Naive thymus-derived CD4-positive, alpha-beta T cell (primary cell): ENCODE measurements around the gene NMRAL1. TPM values are rescaled to one million over a fixed set of nuclear protein-coding genes. Genes with fewer than 3 reads are reported as not detected.

Experiments used
- ATAC-seq: fragments of 150-1000 bp; cut with Tn5 transposase; 2 replicates; pipeline ENCODE4 v1.10.0; 2021; ENCODE audit warnings: mild to moderate bottlenecking, moderate library complexity
- CTCF ChIA-PET: fragments of 350-600 bp; sonication (Branson Sonifier 250); formaldehyde crosslinking; loops from one replicate; lab custom pipeline; 2021; ENCODE audit warnings: antibody characterized with exemption; lab: Charles Lee
- POLR2A ChIA-PET: fragments of 350-600 bp; sonication (Branson Sonifier 250); formaldehyde crosslinking; loops from one replicate; lab custom pipeline; 2021; ENCODE audit warnings: antibody characterized with exemption, inconsistent platforms; lab: Charles Lee
- DNase-seq, 9 donors: peaks; one replicate each; pipeline versions ENCODE4 v3.0.0 to v3.0.0-alpha.2; 2020 to 2022; ENCODE audit warnings: mixed read lengths in 1 of 9
- H3K27ac ChIP-seq: one replicate; pipeline ENCODE4 v1.7.0; 2013; ENCODE audit warnings: mild to moderate bottlenecking, low read depth, low read length, moderate library complexity
- H3K27me3 ChIP-seq, 2 donors: one replicate each; pipeline ENCODE4 v1.7.0; 2013; ENCODE audit warnings: low read length in 2 of 2, mild to moderate bottlenecking in 2 of 2, moderate library complexity in 2 of 2; ENCODE audit not compliant: control insufficient read depth in 2 of 2, insufficient read depth in 2 of 2
- H3K36me3 ChIP-seq, 3 experiments: 1 replicate in 2 of 3; 2 replicates in 1 of 3; pipeline ENCODE4 v1.7.0; 2013; ENCODE audit warnings: low read length in 3 of 3, mild to moderate bottlenecking in 3 of 3, moderate library complexity in 1 of 3; ENCODE audit not compliant: insufficient read depth in 3 of 3, control insufficient read depth in 2 of 3
- H3K4me1 ChIP-seq, 2 donors: one replicate each; pipeline ENCODE4 v1.7.0; 2013; ENCODE audit warnings: low read length in 2 of 2, mild to moderate bottlenecking in 2 of 2, moderate library complexity in 1 of 2; ENCODE audit not compliant: control insufficient read depth in 2 of 2, insufficient read depth in 2 of 2
- H3K4me3 ChIP-seq: 2 replicates; pipeline ENCODE4 v1.7.0; 2013; ENCODE audit warnings: mild to moderate bottlenecking, low read length
- H3K9me3 ChIP-seq, 3 experiments: 1 replicate in 2 of 3; 2 replicates in 1 of 3; pipeline ENCODE4 v1.7.0; 2013; ENCODE audit warnings: low read length in 3 of 3; ENCODE audit not compliant: control insufficient read depth in 2 of 3
- H3K27ac Mint-ChIP-seq, 9 donors: one replicate each; pipeline ENCODE4 v1.8.0; 2020 to 2022; ENCODE audit warnings: mixed read lengths in 9 of 9, mild to moderate bottlenecking in 8 of 9, moderate library complexity in 5 of 9, inconsistent platforms in 2 of 9
- H3K27me3 Mint-ChIP-seq, 5 donors: one replicate each; pipeline ENCODE4 v1.8.0; 2021 to 2022; ENCODE audit warnings: mixed read lengths in 5 of 5, mild to moderate bottlenecking in 1 of 5
- H3K36me3 Mint-ChIP-seq, 5 donors: one replicate each; pipeline ENCODE4 v1.8.0; 2020 to 2022; ENCODE audit warnings: mixed read lengths in 5 of 5, mild to moderate bottlenecking in 3 of 5, inconsistent platforms in 1 of 5
- H3K4me1 Mint-ChIP-seq, 7 donors: one replicate each; pipeline ENCODE4 v1.8.0; 2020 to 2022; ENCODE audit warnings: mixed read lengths in 7 of 7, mild to moderate bottlenecking in 3 of 7, inconsistent platforms in 1 of 7
- H3K4me3 Mint-ChIP-seq, 10 donors: one replicate each; pipeline ENCODE4 v1.8.0; 2020 to 2022; ENCODE audit warnings: mild to moderate bottlenecking in 10 of 10, mixed read lengths in 10 of 10, moderate library complexity in 6 of 10, inconsistent platforms in 2 of 10
- H3K9me3 Mint-ChIP-seq, 11 donors: one replicate each; pipeline ENCODE4 v1.8.0; 2020 to 2022; ENCODE audit warnings: mixed read lengths in 11 of 11, mild to moderate bottlenecking in 4 of 11, inconsistent platforms in 1 of 11, moderate library complexity in 1 of 11
- intact Hi-C, 2 donors: fragments of 100-400 bp; cut with micrococcal nuclease; formaldehyde crosslinking; loops; one replicate each; pipeline ENCODE4 v1.15.1; 2023
- polyA plus RNA-seq, 2 donors: library from polyadenylated mRNA; unstranded; fragments of 300-500 nt; fragmentation: Illumina TruSeq; gene quantifications; one replicate each; pipeline ENCODE4 v1.2.3, GENCODE V29; 2021
- total RNA-seq, 6 experiments: library from RNA in 5 of 6; stranded (reverse) in 5 of 6; gene quantifications; 1 replicate in 5 of 6; 2 replicates in 1 of 6; pipeline ENCODE4 v1.2.3 and lab custom pipeline; 2021 to 2026

Gene NMRAL1
- total and polyA plus RNA-seq, 7 experiments from 2014 or later: 34.2 to 81.8 (median 58.8) TPM

DNA sequence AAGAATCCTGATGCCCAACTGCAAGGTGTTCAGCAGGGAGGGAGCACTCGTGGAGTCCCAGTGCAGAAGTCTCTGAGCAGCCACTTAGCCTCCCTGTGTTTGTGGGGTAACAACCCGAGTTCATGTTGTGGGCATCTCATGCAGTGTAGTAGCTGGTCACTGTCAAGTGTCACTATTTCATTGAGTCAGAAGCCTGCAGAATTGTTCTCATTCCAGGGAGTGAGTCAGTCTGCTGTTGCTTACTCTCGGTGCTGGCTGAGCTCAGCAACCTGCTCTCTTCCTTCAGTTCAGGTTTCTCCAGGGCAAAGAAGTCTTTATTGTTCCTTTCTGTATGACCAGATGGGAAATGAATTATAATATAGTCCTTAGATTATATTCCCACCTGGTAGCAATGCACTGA, 25.8 kb upstream of the NMRAL1 start:
- ChIA-PET CTCF (interaction anchor here (0.6 to 4.9 kb wide), 6 partner anchors 10 to 224 kb away, joined by 3 to 29 read pairs (median 5); partner anchors contain the start of gene MGRN1), POLR2A (interaction anchor here (1.2 to 11.2 kb wide), 7 partner anchors 7 to 38 kb away, joined by 3 to 216 read pairs (median 6); partner anchors contain the start of genes CDIP1, HMOX2 and NMRAL1)
- Histone ChIP-seq H3K4me1 (peaks cover 31 to 85% of the 10 kb centered on the region in 2 donors), H3K36me3 (peaks cover 0 to 14% (median 5%) of the 10 kb centered on the region in 3 experiments), H3K27ac (peak overlapping the region; percentile 61), H3K27me3 (no peaks in the 10 kb centered on the region), H3K9me3 (no peaks in the 10 kb centered on the region), H3K4me3 (no peak overlapping the region)
- Mint-ChIP-seq H3K27me3 (no peaks in the 10 kb centered on the region), H3K27ac (peak overlapping the region in 8 of 9 donors; percentile 49 to 100 (median 94)), H3K9me3 (no peaks in the 10 kb centered on the region), H3K36me3 (peaks cover 3 to 34% (median 14%) of the 10 kb centered on the region in 5 donors), H3K4me3 (peak overlapping the region in 6 of 10 donors; percentile 38 to 83 (median 60)), H3K4me1 (peaks cover 55 to 98% (median 88%) of the 10 kb centered on the region in 7 donors)
- intact Hi-C loops: no loop called here
- ATAC-seq (no peak), DNase-seq (no peak)

DNA sequence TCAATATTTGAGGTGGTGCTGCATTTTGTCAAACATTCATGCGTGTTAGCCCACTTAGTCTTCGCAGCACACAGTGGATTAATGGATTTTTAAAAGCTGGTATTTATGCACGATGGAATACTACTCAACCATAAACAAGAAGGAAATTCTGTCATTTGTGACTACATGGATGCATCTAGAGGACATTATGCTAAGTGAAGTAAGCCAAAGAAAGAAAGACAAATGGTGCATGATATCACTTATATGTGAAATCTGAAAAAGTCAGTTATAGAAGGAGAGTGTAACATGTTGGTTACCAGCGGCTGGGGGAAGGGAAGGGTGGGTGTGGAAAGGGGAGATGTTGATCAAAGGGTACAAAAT, 24.8 kb upstream of the NMRAL1 start:
- no peaks in the 10 kb centered on the region for H3K27me3 ChIP-seq
- Mint-ChIP-seq H3K27me3 (no peaks in the 10 kb centered on the region), H3K27ac (peak overlapping the region in 8 of 9 donors; percentile 33 to 100 (median 85)), H3K4me3 (peak overlapping the region in 7 of 10 donors; percentile 34 to 83 (median 52)), H3K4me1 (peaks cover 50 to 98% (median 93%) of the 10 kb centered on the region in 7 donors), H3K36me3 (peaks cover 3 to 37% (median 14%) of the 10 kb centered on the region in 5 donors), H3K9me3 (no peaks in the 10 kb centered on the region)
- POLR2A ChIA-PET: interaction anchor here (0.5 to 11.2 kb wide), 6 partner anchors 6 to 534 kb away, joined by 3 to 216 read pairs (median 16); partner anchors contain the start of genes HMOX2 and NMRAL1
- ATAC-seq (no peak), DNase-seq (no peak)
- no peak overlapping the region for H3K4me3 ChIP-seq
- no peaks in the 10 kb centered on the region for H3K9me3 ChIP-seq
- no peak overlapping the region for H3K27ac ChIP-seq
- intact Hi-C loops: no loop called here
- H3K36me3 ChIP-seq: peaks cover 0 to 14% (median 5%) of the 10 kb centered on the region in 3 experiments
- CTCF ChIA-PET: interaction anchor here (1.2 to 4.9 kb wide), 4 partner anchors 9 to 28 kb away, joined by 3 to 29 read pairs (median 9); no protein-coding TSS in a partner anchor
- H3K4me1 ChIP-seq: peaks cover 28 to 86% of the 10 kb centered on the region in 2 donors

DNA sequence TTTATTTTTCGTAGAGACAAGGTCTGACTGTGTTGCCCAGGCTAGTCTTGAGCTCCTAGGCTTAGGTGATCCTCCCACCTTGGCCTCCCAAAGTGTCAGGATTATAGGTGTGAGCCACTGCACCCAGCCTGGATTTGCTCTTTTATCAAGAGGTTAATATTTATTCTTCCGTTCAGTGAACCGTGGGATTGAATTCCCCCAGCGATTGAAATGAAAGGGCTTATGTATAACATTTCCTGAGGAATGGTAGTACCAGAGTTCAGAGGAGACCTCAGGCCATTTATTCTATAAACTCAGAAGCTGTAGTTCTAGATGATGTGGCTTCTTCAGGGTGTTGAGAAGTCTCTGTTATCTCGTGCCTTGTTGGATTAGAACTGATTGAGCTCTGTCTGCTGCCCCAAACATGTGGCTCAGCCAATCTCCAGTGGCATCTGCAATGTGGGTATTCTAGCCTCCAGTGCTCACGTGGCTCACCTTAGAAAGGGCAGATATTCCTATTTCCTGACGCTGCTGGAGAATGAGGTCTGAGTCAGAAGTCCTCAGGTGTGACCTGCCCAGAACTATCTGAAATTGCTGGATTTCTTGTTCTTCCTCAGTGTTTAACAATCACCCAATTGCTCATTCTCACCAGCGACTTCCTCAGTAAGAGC, 24.2 kb upstream of the NMRAL1 start:
- Histone ChIP-seq H3K27me3 (no peaks in the 10 kb centered on the region), H3K4me1 (peaks cover 23 to 81% of the 10 kb centered on the region in 2 donors), H3K9me3 (no peaks in the 10 kb centered on the region), H3K4me3 (no peak overlapping the region), H3K36me3 (peaks cover 0 to 14% (median 5%) of the 10 kb centered on the region in 3 experiments), H3K27ac (no peak overlapping the region)
- no peaks in the 10 kb centered on the region for H3K9me3 Mint-ChIP-seq
- intact Hi-C loops: no loop called here
- ChIA-PET CTCF (interaction anchor here (1.2 to 4.9 kb wide), 3 partner anchors 9 to 28 kb away, joined by 3 to 29 read pairs (median 4); no protein-coding TSS in a partner anchor), POLR2A (interaction anchor here (0.5 to 11.2 kb wide), 5 partner anchors 6 to 534 kb away, joined by 3 to 216 read pairs (median 27); partner anchors contain the start of genes HMOX2 and NMRAL1)
- H3K36me3 Mint-ChIP-seq: peaks cover 3 to 37% (median 14%) of the 10 kb centered on the region in 5 donors
- ATAC-seq (no peak), DNase-seq (no peak)
- H3K4me3 Mint-ChIP-seq: peak overlapping the region in 9 of 10 donors; percentile 27 to 83 (median 43)
- H3K27ac Mint-ChIP-seq: peak overlapping the region in 8 of 9 donors; percentile 33 to 100 (median 85)
- peaks cover 46 to 98% (median 92%) of the 10 kb centered on the region in 7 donors for H3K4me1 Mint-ChIP-seq
- H3K27me3 Mint-ChIP-seq: no peaks in the 10 kb centered on the region

- Histone ChIP-seq H3K4me1 (peaks cover 23 to 77% of the 10 kb centered on the region in 2 donors), H3K36me3 (peaks cover 0 to 17% (median 12%) of the 10 kb centered on the region in 3 experiments), H3K4me3 (no peak overlapping the region), H3K27me3 (no peaks in the 10 kb centered on the region), H3K9me3 (no peaks in the 10 kb centered on the region), H3K27ac (no peak overlapping the region)
- Mint-ChIP-seq H3K36me3 (peaks cover 3 to 39% (median 14%) of the 10 kb centered on the region in 5 donors), H3K27ac (peak overlapping the region in 7 of 9 donors; percentile 7 to 94 (median 72)), H3K4me1 (peaks cover 31 to 95% (median 84%) of the 10 kb centered on the region in 7 donors), H3K4me3 (no peak overlapping the region), H3K9me3 (no peaks in the 10 kb centered on the region), H3K27me3 (no peaks in the 10 kb centered on the region)
- ATAC-seq: no peak
- ChIA-PET CTCF (interaction anchor here (0.6 to 1.2 kb wide), 2 partner anchors 9 to 18 kb away, joined by 3 to 4 read pairs; no protein-coding TSS in a partner anchor), POLR2A (interaction anchor here (0.6 to 8.9 kb wide), 4 partner anchors 8 to 1743 kb away, joined by 3 to 169 read pairs (median 34); partner anchors contain the start of genes HMOX2 and NMRAL1)
- DNase-seq: no peak
- intact Hi-C loops: no loop called here
Observed at GRCh38 chr16:4496305-4496704, 21.9 kb upstream of the NMRAL1 start.

GRCh38 chr16:4495766-4496165, 21.3 kb upstream of the NMRAL1 start:
- no peaks in the 10 kb centered on the region for H3K9me3 ChIP-seq
- ChIA-PET POLR2A (interaction anchor here (8.5 to 8.9 kb wide), 2 partner anchors 8 to 19 kb away, joined by 64 to 169 read pairs; partner anchors contain the start of genes HMOX2 and NMRAL1), CTCF (no interaction called here)
- no peak for DNase-seq
- H3K27ac Mint-ChIP-seq: peak overlapping the region in 8 of 9 donors; percentile 65 to 94 (median 80)
- no peak for ATAC-seq
- H3K27me3 ChIP-seq: no peaks in the 10 kb centered on the region
- H3K27me3 Mint-ChIP-seq: no peaks in the 10 kb centered on the region
- H3K4me3 ChIP-seq: no peak overlapping the region
- H3K36me3 ChIP-seq: peaks cover 0 to 17% (median 12%) of the 10 kb centered on the region in 3 experiments
- H3K4me1 ChIP-seq: peaks cover 27 to 77% of the 10 kb centered on the region in 2 donors
- peak overlapping the region in 4 of 10 donors; percentile 7 to 55 (median 31) for H3K4me3 Mint-ChIP-seq
- H3K4me1 Mint-ChIP-seq: peaks cover 32 to 95% (median 84%) of the 10 kb centered on the region in 7 donors
- intact Hi-C loops: loop anchor here in 1 of 2 donors (1.0 kb wide), 1 partner anchor 10 kb away; no protein-coding TSS in a partner anchor
- peaks cover 3 to 40% (median 14%) of the 10 kb centered on the region in 5 donors for H3K36me3 Mint-ChIP-seq
- no peaks in the 10 kb centered on the region for H3K9me3 Mint-ChIP-seq
- H3K27ac ChIP-seq: no peak overlapping the region
